HEK293 (cell line): ENCODE data around the gene AKAP8.

Experiments
- CTCF ChIA-PET: fragments of 350-600 bp; formaldehyde crosslinking; extraction: SDS; loops from one replicate; lab custom pipeline; 2021; ENCODE audit warnings: antibody characterized with exemption; lab: Yijun Ruan, JAX
- POLR2A ChIA-PET: fragments of 300-600 bp; formaldehyde crosslinking; extraction: SDS; loops from one replicate; lab custom pipeline; 2020; ENCODE audit warnings: antibody characterized with exemption, inconsistent platforms; lab: Yijun Ruan, JAX
- H3K27ac ChIP-seq: fragments of 200-500 bp; sonication (Bioruptor generic); 2 replicates; pipeline ENCODE4 v1.5.1; 2014; ENCODE audit warnings: low read depth, low read length, control low read depth, inconsistent platforms; ENCODE audit errors: extremely low read depth
- H3K36me3 ChIP-seq, 2 experiments: fragments of 200-500 bp in 1 of 2; sonication (Bioruptor generic) in 1 of 2; 1 replicate in 1 of 2; 2 replicates in 1 of 2; pipeline ENCODE4 v1.5.1; 2014 to 2017; ENCODE audit warnings: inconsistent platforms in 2 of 2, low read length in 2 of 2; ENCODE audit not compliant: control insufficient read depth in 2 of 2, insufficient read depth in 1 of 2
- H3K4me1 ChIP-seq: fragments of 200-500 bp; sonication (Bioruptor generic); 2 replicates; pipeline ENCODE4 v1.5.1; 2014; ENCODE audit warnings: mild to moderate bottlenecking, low read length, inconsistent platforms; ENCODE audit not compliant: control insufficient read depth, insufficient read depth
- H3K4me3 ChIP-seq: 2 replicates; pipeline ENCODE4 v1.5.1; 2011; ENCODE audit warnings: low read depth, mild to moderate bottlenecking, control low read depth, low read length, moderate library complexity
- H3K9me3 ChIP-seq: fragments of 200-500 bp; sonication (Bioruptor generic); 2 replicates; pipeline ENCODE4 v1.5.1; 2014; ENCODE audit warnings: low read depth, low read length, inconsistent platforms; ENCODE audit not compliant: control insufficient read depth, insufficient read depth
- GLIS1 ChIP-seq: fragments of 450-650 bp; formaldehyde crosslinking; IDR thresholded peaks from 2 replicates; pipeline ENCODE4 v1.5.1; 2016; ENCODE audit warnings: missing biosample characterization, missing genetic modification characterization
- HOXC10 ChIP-seq: sonication (generic); formaldehyde crosslinking; IDR thresholded peaks from 2 replicates; pipeline ENCODE4 v1.8.1; 2023; ENCODE audit warnings: mild to moderate bottlenecking, missing genetic modification reagents
- KLF16 ChIP-seq: fragments of 450-650 bp; formaldehyde crosslinking; IDR thresholded peaks from 2 replicates; pipeline ENCODE4 v1.5.1; 2017; ENCODE audit warnings: missing biosample characterization, missing genetic modification characterization
- OSR2 ChIP-seq: fragments of 450-650 bp; formaldehyde crosslinking; IDR thresholded peaks from 2 replicates; pipeline ENCODE4 v1.5.1; 2016; ENCODE audit warnings: missing biosample characterization, missing genetic modification characterization
- PRDM1 ChIP-seq: fragments of 450-650 bp; formaldehyde crosslinking; IDR thresholded peaks from 2 replicates; pipeline ENCODE4; 2016; ENCODE audit warnings: missing biosample characterization, missing genetic modification characterization
- SCRT2 ChIP-seq: fragments of 450-650 bp; formaldehyde crosslinking; IDR thresholded peaks from 2 replicates; pipeline ENCODE4 v1.5.1; 2016; ENCODE audit warnings: missing biosample characterization, missing genetic modification characterization
- SP2 ChIP-seq: fragments of 450-650 bp; formaldehyde crosslinking; IDR thresholded peaks from 2 replicates; pipeline ENCODE4 v1.5.1; 2016; ENCODE audit warnings: missing biosample characterization, missing genetic modification characterization
- SP3 ChIP-seq: fragments of 450-650 bp; formaldehyde crosslinking; IDR thresholded peaks from 2 replicates; pipeline ENCODE4 v1.5.1; 2016; ENCODE audit warnings: missing biosample characterization, missing genetic modification characterization
- TCF7L2 ChIP-seq: IDR thresholded peaks from 2 replicates; pipeline ENCODE4 v1.6.1; 2011; ENCODE audit warnings: low read depth, mild to moderate bottlenecking, inconsistent platforms, low read length, moderate library complexity, borderline replicate concordance
- YY1 ChIP-seq: fragments of 450-650 bp; formaldehyde crosslinking; IDR thresholded peaks from 2 replicates; pipeline ENCODE4 v1.5.1; 2018; ENCODE audit warnings: missing biosample characterization, missing genetic modification characterization
- ZBTB20 ChIP-seq: fragments of 450-650 bp; formaldehyde crosslinking; IDR thresholded peaks from 2 replicates; pipeline ENCODE4 v1.5.1; 2016; ENCODE audit warnings: missing biosample characterization, missing genetic modification characterization
- ZBTB8A ChIP-seq: fragments of 450-650 bp; formaldehyde crosslinking; IDR thresholded peaks from 2 replicates; pipeline ENCODE4 v1.5.1; 2016; ENCODE audit warnings: missing biosample characterization, missing genetic modification characterization
- ZFP41 ChIP-seq: fragments of 450-650 bp; formaldehyde crosslinking; IDR thresholded peaks from 2 replicates; pipeline ENCODE4 v1.5.1; 2016; ENCODE audit warnings: missing biosample characterization, missing genetic modification characterization, borderline replicate concordance
- ZIC2 ChIP-seq: fragments of 450-650 bp; formaldehyde crosslinking; IDR thresholded peaks from 2 replicates; pipeline ENCODE4 v1.5.1; 2016; ENCODE audit warnings: missing biosample characterization, missing genetic modification characterization
- ZNF214 ChIP-seq: fragments of 450-650 bp; formaldehyde crosslinking; IDR thresholded peaks from 2 replicates; pipeline ENCODE4 v1.5.1; 2017; ENCODE audit warnings: missing biosample characterization, mild to moderate bottlenecking, missing genetic modification characterization, borderline replicate concordance
- ZNF221 ChIP-seq: fragments of 450-650 bp; formaldehyde crosslinking; IDR thresholded peaks from 2 replicates; pipeline ENCODE4 v1.5.1; 2017; ENCODE audit warnings: missing biosample characterization, missing genetic modification characterization, borderline replicate concordance
- ZNF335 ChIP-seq: fragments of 450-650 bp; formaldehyde crosslinking; conservative IDR thresholded peaks from 2 replicates; pipeline ENCODE4 v1.5.1; 2016; ENCODE audit warnings: missing biosample characterization, missing genetic modification characterization
- ZNF341 ChIP-seq: fragments of 450-650 bp; formaldehyde crosslinking; IDR thresholded peaks from 2 replicates; pipeline ENCODE4; 2016; ENCODE audit warnings: low read depth, missing biosample characterization, missing genetic modification characterization
- ZNF426 ChIP-seq: fragments of 450-650 bp; formaldehyde crosslinking; IDR thresholded peaks from 2 replicates; pipeline ENCODE4 v1.5.1; 2017; ENCODE audit warnings: missing biosample characterization, missing genetic modification characterization, mild to moderate bottlenecking, inconsistent platforms, moderate library complexity
- ZNF600 ChIP-seq: fragments of 450-650 bp; formaldehyde crosslinking; IDR thresholded peaks from 2 replicates; pipeline ENCODE4 v1.5.1; 2016; ENCODE audit warnings: missing biosample characterization, missing genetic modification characterization
- ZNF629 ChIP-seq: fragments of 450-650 bp; formaldehyde crosslinking; IDR thresholded peaks from 2 replicates; pipeline ENCODE4 v1.5.1; 2017; ENCODE audit warnings: missing biosample characterization, missing genetic modification characterization
- ZNF660 ChIP-seq: fragments of 450-650 bp; IDR thresholded peaks from 2 replicates; pipeline ENCODE4 v1.5.1; 2018; ENCODE audit warnings: missing biosample characterization, mild to moderate bottlenecking, missing genetic modification characterization
- ZNF670 ChIP-seq: fragments of 450-650 bp; formaldehyde crosslinking; IDR thresholded peaks from 2 replicates; pipeline ENCODE4 v1.5.1; 2016; ENCODE audit warnings: missing biosample characterization, missing genetic modification characterization, low read depth
- ZNF707 ChIP-seq: fragments of 450-650 bp; formaldehyde crosslinking; IDR thresholded peaks from 2 replicates; pipeline ENCODE4 v1.5.1; 2016; ENCODE audit warnings: missing biosample characterization, missing genetic modification characterization
- ZNF792 ChIP-seq: fragments of 450-650 bp; formaldehyde crosslinking; IDR thresholded peaks from 2 replicates; pipeline ENCODE4 v1.5.1; 2016; ENCODE audit warnings: missing biosample characterization, missing genetic modification characterization
- TF ChIP-seq, protein P1 (sequence below): fragments of 450-650 bp; formaldehyde crosslinking; IDR thresholded peaks from 2 replicates; pipeline ENCODE4 v1.5.1; 2017; ENCODE audit warnings: missing biosample characterization, missing genetic modification characterization
- TF ChIP-seq, protein P2 (sequence below): fragments of 450-650 bp; formaldehyde crosslinking; IDR thresholded peaks from 2 replicates; pipeline ENCODE4 v1.5.1; 2017; ENCODE audit warnings: missing biosample characterization, missing genetic modification characterization
- TF ChIP-seq, protein P3 (sequence below): fragments of 450-650 bp; formaldehyde crosslinking; IDR thresholded peaks from 2 replicates; pipeline ENCODE4 v1.5.1; 2016; ENCODE audit warnings: missing biosample characterization, missing genetic modification characterization
- TF ChIP-seq, protein P4 (sequence below): fragments of 450-650 bp; formaldehyde crosslinking; IDR thresholded peaks from 2 replicates; pipeline ENCODE4 v1.5.1; 2016; ENCODE audit warnings: missing biosample characterization, missing genetic modification characterization

AKAP8 gene

DNA sequence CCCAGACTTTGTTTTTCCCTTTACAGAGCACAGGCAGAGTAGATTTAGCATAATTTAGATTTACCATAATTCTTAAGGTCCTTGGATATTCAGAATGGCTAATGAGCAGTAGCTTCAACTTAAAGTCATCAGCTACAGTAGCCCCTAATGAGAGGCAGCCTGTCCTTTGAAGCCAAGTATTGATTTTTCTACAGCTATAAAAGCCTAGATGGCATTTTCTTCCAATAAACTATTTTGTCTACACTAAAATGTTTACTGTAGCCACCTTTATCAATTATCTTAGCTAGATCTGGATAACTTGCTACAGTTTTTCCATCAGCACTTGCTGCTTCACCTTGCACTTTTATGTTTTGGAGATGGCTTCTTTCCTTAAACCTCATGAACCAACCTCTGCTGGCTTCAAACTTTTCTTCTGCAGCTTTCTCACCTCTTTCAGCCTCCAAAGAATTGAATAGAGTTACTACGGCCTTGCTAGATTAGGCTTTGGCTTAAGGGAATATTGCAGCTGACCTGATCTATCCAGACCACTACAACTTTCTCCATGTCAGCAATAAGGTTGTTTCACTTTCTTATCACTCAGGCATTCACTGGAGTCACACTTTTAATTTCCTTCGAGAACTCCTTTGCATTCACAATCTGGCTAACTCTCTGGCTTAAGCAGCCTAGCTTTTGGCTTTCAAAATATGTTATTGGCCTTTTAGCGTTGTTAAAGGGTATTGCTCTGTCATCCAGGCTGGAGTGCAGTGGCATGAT is 73.8 kb downstream of the AKAP8 start:
- ChIA-PET CTCF (no interaction called here), POLR2A (interaction anchor here (0.7 kb wide), 1 partner anchor 13 kb away, joined by 3 read pairs; no protein-coding TSS in a partner anchor)
- Histone ChIP-seq H3K36me3 (no peaks in the 10 kb centered on the region; a peak in 1 of 3 replicates), H3K9me3 (no peaks in the 10 kb centered on the region), H3K4me1 (peaks cover 29% of the 10 kb centered on the region), H3K4me3 (no peak overlapping the region)
- no peak for TF ChIP-seq ZIC2 (tag by site-specific recombination)
- peak; percentile 39; the same call in 1 of the 2 replicates for TF ChIP-seq TCF7L2
- no peak for TF ChIP-seq ZFP41 (tag by site-specific recombination)
- peak; percentile 33; the same call in 1 of the 2 replicates for TF ChIP-seq OSR2 (tag by site-specific recombination)
- peak; percentile 92 for TF ChIP-seq PRDM1 (tag by site-specific recombination)
- TF ChIP-seq, protein P1, sequence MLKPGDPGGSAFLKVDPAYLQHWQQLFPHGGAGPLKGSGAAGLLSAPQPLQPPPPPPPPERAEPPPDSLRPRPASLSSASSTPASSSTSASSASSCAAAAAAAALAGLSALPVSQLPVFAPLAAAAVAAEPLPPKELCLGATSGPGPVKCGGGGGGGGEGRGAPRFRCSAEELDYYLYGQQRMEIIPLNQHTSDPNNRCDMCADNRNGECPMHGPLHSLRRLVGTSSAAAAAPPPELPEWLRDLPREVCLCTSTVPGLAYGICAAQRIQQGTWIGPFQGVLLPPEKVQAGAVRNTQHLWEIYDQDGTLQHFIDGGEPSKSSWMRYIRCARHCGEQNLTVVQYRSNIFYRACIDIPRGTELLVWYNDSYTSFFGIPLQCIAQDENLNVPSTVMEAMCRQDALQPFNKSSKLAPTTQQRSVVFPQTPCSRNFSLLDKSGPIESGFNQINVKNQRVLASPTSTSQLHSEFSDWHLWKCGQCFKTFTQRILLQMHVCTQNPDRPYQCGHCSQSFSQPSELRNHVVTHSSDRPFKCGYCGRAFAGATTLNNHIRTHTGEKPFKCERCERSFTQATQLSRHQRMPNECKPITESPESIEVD (tag by site-specific recombination), result peak; percentile 74
- TF ChIP-seq, all 188 proteins: peak for 4
- no peak overlapping the region for H3K27ac ChIP-seq

DNA sequence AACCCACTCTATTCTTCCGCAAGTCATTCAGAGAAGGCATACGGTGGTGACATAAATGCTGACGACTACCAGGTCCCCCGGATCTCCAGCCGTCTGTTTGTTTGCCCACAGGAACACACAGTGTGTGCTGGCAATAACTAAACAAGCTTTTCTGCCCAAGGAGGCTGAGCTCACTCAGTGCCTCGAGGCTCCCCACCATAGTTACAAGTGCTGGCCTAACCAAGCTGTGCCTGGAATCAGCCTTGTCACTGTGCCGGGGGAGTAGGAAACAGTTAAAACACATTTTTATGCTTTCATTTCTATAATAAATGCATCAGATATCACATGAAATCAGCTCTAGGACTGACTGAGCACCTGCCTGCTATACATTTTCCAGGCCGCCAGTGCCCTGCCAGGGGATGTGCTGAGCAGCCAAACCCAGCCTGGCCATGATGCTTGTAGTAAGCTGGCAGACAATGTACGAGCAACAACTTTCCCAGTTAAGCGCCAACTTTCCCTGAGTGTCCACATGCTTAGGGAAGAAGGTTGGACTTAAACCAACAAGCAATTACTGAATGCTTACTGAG is 75.4 kb downstream of the AKAP8 start:
- ChIA-PET POLR2A (interaction anchor here (1.0 to 1.2 kb wide), 3 partner anchors 13 to 36 kb away, joined by 3 to 4 read pairs (median 4); partner anchors contain the start of gene BRD4), CTCF (interaction anchor here (0.6 to 1.0 kb wide), 3 partner anchors 24 to 212 kb away, joined by 3 to 4 read pairs (median 3); no protein-coding TSS in a partner anchor)
- Histone ChIP-seq H3K36me3 (no peaks in the 10 kb centered on the region; a peak in 1 of 3 replicates), H3K4me3 (no peak overlapping the region), H3K4me1 (peaks cover 24% of the 10 kb centered on the region), H3K9me3 (no peaks in the 10 kb centered on the region), H3K27ac (no peak overlapping the region)
- TF ChIP-seq KLF16 (tag by site-specific recombination) (no peak), HOXC10 (CRISPR knock-in tag) (no peak), SP2 (tag by site-specific recombination) (no peak), ZNF426 (tag by site-specific recombination) (no peak), ZNF341 (tag by site-specific recombination) (peak; percentile 48; the same call in 1 of the 2 replicates), ZBTB8A (no peak), ZNF600 (tag by site-specific recombination) (peak; percentile 67), ZNF670 (no peak), ZNF660 (tag by site-specific recombination) (0 out of 2 replicates have a peak, but pooled peaks have one; percentile 25), GLIS1 (peak; percentile 70), YY1 (tag by site-specific recombination) (no peak), ZNF335 (peak; percentile 70), ZNF214 (no peak), ZNF792 (0 out of 2 replicates have a peak, but pooled peaks have one; percentile 28), SP3 (tag by site-specific recombination) (no peak), ZBTB20 (tag by site-specific recombination) (peak; percentile 84), ZNF707 (no peak), ZNF629 (tag by site-specific recombination) (no peak), SCRT2 (tag by site-specific recombination) (no peak), ZNF221 (tag by site-specific recombination) (no peak)
- TF ChIP-seq, protein P2, sequence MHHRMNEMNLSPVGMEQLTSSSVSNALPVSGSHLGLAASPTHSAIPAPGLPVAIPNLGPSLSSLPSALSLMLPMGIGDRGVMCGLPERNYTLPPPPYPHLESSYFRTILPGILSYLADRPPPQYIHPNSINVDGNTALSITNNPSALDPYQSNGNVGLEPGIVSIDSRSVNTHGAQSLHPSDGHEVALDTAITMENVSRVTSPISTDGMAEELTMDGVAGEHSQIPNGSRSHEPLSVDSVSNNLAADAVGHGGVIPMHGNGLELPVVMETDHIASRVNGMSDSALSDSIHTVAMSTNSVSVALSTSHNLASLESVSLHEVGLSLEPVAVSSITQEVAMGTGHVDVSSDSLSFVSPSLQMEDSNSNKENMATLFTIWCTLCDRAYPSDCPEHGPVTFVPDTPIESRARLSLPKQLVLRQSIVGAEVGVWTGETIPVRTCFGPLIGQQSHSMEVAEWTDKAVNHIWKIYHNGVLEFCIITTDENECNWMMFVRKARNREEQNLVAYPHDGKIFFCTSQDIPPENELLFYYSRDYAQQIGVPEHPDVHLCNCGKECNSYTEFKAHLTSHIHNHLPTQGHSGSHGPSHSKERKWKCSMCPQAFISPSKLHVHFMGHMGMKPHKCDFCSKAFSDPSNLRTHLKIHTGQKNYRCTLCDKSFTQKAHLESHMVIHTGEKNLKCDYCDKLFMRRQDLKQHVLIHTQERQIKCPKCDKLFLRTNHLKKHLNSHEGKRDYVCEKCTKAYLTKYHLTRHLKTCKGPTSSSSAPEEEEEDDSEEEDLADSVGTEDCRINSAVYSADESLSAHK, result peak; percentile 77
- TF ChIP-seq, protein P3, sequence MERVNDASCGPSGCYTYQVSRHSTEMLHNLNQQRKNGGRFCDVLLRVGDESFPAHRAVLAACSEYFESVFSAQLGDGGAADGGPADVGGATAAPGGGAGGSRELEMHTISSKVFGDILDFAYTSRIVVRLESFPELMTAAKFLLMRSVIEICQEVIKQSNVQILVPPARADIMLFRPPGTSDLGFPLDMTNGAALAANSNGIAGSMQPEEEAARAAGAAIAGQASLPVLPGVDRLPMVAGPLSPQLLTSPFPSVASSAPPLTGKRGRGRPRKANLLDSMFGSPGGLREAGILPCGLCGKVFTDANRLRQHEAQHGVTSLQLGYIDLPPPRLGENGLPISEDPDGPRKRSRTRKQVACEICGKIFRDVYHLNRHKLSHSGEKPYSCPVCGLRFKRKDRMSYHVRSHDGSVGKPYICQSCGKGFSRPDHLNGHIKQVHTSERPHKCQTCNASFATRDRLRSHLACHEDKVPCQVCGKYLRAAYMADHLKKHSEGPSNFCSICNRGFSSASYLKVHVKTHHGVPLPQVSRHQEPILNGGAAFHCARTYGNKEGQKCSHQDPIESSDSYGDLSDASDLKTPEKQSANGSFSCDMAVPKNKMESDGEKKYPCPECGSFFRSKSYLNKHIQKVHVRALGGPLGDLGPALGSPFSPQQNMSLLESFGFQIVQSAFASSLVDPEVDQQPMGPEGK (tag by site-specific recombination), result no peak
- TF ChIP-seq, protein P4, sequence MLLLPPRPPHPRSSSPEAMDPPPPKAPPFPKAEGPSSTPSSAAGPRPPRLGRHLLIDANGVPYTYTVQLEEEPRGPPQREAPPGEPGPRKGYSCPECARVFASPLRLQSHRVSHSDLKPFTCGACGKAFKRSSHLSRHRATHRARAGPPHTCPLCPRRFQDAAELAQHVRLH, result no peak
